Breast epithelium (tissue), 4 donors: Measurements from ENCODE around the gene CELSR3. TPM values are rescaled to one million over a fixed set of nuclear protein-coding genes. Genes with fewer than 3 reads are reported as not detected.
A peak's percentile ranks its signal among the peaks of the same experiment; 100 is the strongest.

ENCODE experiments used
- DNase-seq, 2 donors: peaks; one replicate each; pipeline ENCODE4 v3.0.0-alpha.2; 2019; ENCODE audit warnings: low spot score in 2 of 2
- H3K27ac ChIP-seq, 2 donors: fragments of 200-600 bp; sonication (generic) in 1 of 2; one replicate each; pipeline ENCODE4 v1.5.1; 2016 to 2019; ENCODE audit warnings: mild to moderate bottlenecking in 1 of 2
- H3K27me3 ChIP-seq, 2 donors: fragments of 200-600 bp; sonication (generic) in 1 of 2; one replicate each; pipeline versions ENCODE4 v1.5.1 to v1.6.0; 2017 to 2019; ENCODE audit warnings: control low read depth in 1 of 2, mild to moderate bottlenecking in 1 of 2
- H3K36me3 ChIP-seq: fragments of 200-600 bp; one replicate; pipeline ENCODE4 v1.5.1; 2019
- H3K4me1 ChIP-seq, 2 donors: fragments of 200-600 bp; sonication (generic); one replicate each; pipeline ENCODE4 v1.5.1; 2016 to 2019; ENCODE audit warnings: control low read depth in 1 of 2
- H3K4me3 ChIP-seq, 3 donors: fragments of 200-600 bp; sonication (generic); 1 replicate in 2 of 3; 2 replicates in 1 of 3; pipeline ENCODE4 v1.5.1; 2016 to 2019; ENCODE audit warnings: mild to moderate bottlenecking in 3 of 3, moderate library complexity in 2 of 3
- H3K9me3 ChIP-seq, 2 donors: fragments of 200-600 bp; sonication (generic) in 1 of 2; one replicate each; pipeline ENCODE4 v1.5.1; 2016 to 2019; ENCODE audit warnings: control low read depth in 1 of 2
- POLR2A ChIP-seq: fragments of 450-650 bp; IDR thresholded peaks from one replicate; pipeline ENCODE4 v1.6.1; 2016; ENCODE audit warnings: antibody characterized with exemption, mild to moderate bottlenecking, moderate library complexity
- POLR2AphosphoS5 ChIP-seq, 3 donors: sonication (generic); formaldehyde crosslinking; IDR thresholded peaks; one replicate each; pipeline ENCODE4 v1.6.1; 2017; ENCODE audit warnings: antibody characterized with exemption in 3 of 3
- intact Hi-C: fragments of 100-400 bp; cut with DNase I; formaldehyde crosslinking; loops from one replicate; pipeline ENCODE4 v1.15.1; 2023; ENCODE audit warnings: low total_unique reads
- total RNA-seq, 3 donors: library from RNA; depleted of rRNA; stranded (reverse); fragments of >200 nt; gene quantifications; one replicate each; pipeline ENCODE4 v1.1.0, GENCODE V29; 2016
- TF ChIP-seq, protein P1 (sequence below), 3 donors: fragments of 450-650 bp; IDR thresholded peaks; one replicate each; pipeline ENCODE4 v1.5.1; 2016 to 2017; ENCODE audit warnings: antibody characterized with exemption in 3 of 3, mild to moderate bottlenecking in 3 of 3, moderate library complexity in 3 of 3

CELSR3 gene
- total RNA-seq, 3 donors from 2014 or later: 0.88 to 1.3 (median 1.1) TPM

DNA sequence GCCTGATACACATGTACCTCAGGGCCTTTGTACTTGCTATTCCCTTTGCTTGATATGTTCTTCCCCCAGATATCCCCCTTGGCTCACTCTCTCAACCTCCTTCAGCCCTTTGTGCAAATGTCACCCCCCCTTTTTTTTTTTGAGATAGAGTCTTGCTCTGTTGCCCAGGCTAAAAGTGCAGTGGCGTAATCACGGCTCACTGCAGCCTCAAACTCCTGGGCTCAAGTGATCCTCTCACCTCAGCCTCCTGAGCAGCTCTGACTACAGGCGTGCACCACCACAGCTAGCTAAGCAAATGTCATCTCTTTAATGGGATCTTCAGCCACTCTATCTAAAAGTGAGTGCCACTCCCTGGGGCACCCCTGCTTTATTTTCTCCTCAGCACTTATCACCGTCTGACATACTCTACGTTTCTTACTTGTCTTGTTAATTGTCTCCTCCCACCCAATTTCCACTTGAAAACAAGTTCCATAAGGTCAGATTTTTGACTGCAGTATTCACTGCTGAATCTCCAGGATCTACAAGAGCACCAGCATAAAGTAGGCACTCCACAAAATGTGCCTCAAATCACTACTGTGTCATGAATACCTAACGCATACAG is 39.7 kb upstream of the CELSR3 start:
- Histone ChIP-seq H3K9me3 (no peaks in the 10 kb centered on the region), H3K4me1 (no peaks in the 10 kb centered on the region), H3K27me3 (no peaks in the 10 kb centered on the region), H3K27ac (peak overlapping the region; percentile 10 to 23), H3K4me3 (no peak overlapping the region), H3K36me3 (no peaks in the 10 kb centered on the region)
- no peak for TF ChIP-seq POLR2A
- TF ChIP-seq, protein P1, sequence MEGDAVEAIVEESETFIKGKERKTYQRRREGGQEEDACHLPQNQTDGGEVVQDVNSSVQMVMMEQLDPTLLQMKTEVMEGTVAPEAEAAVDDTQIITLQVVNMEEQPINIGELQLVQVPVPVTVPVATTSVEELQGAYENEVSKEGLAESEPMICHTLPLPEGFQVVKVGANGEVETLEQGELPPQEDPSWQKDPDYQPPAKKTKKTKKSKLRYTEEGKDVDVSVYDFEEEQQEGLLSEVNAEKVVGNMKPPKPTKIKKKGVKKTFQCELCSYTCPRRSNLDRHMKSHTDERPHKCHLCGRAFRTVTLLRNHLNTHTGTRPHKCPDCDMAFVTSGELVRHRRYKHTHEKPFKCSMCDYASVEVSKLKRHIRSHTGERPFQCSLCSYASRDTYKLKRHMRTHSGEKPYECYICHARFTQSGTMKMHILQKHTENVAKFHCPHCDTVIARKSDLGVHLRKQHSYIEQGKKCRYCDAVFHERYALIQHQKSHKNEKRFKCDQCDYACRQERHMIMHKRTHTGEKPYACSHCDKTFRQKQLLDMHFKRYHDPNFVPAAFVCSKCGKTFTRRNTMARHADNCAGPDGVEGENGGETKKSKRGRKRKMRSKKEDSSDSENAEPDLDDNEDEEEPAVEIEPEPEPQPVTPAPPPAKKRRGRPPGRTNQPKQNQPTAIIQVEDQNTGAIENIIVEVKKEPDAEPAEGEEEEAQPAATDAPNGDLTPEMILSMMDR (IDR thresholded peaks at IDR 0.05): no peak
- no peak for TF ChIP-seq POLR2AphosphoS5 (IDR thresholded peaks at IDR 0.05)
- intact Hi-C loops: no loop called here
- DNase-seq: no peak

DNA sequence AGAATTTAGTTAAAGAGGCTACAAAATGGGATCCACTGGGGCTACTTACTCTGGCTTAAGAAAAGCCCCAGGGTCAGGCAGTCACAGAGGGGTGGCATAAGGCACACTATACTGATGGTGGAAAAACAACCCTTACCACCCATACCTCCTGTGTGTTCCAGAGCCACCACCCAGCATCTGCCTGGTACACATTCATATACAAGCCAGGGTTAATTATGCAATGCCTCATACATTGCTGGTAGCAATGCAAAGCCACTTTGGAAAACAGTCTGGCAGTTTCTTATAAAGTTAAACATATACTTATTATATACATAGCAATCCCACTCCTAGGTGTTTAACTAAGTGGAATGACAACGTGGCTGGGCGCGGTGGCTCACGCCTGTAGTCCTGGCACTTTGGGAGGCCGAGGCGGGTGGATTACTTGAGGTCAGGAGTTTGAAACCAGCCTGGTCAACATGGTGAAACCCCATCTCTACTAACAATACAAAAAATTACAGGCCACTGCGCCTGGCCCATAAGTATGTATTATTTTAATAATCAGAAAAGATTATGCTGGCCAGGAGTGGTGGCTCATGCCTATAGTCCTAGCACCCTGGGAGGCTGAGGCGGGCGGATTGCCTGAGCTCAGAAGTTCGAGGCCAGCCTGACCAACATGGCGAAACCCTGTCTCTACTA is 38.2 kb upstream of the CELSR3 start:
- peak overlapping the region in 1 of 2 donors; percentile 21 for H3K27ac ChIP-seq
- no peak for TF ChIP-seq POLR2A
- TF ChIP-seq POLR2AphosphoS5 (IDR thresholded peaks at IDR 0.05): no peak
- TF ChIP-seq, protein P1 (IDR thresholded peaks at IDR 0.05): no peak
- DNase-seq: no peak
- intact Hi-C loops: no loop called here
- no peaks in the 10 kb centered on the region for H3K9me3 ChIP-seq
- no peaks in the 10 kb centered on the region for H3K27me3 ChIP-seq
- peaks cover 0 to 5% of the 10 kb centered on the region in 2 donors for H3K4me1 ChIP-seq
- no peaks in the 10 kb centered on the region for H3K36me3 ChIP-seq
- no peak overlapping the region for H3K4me3 ChIP-seq

DNA sequence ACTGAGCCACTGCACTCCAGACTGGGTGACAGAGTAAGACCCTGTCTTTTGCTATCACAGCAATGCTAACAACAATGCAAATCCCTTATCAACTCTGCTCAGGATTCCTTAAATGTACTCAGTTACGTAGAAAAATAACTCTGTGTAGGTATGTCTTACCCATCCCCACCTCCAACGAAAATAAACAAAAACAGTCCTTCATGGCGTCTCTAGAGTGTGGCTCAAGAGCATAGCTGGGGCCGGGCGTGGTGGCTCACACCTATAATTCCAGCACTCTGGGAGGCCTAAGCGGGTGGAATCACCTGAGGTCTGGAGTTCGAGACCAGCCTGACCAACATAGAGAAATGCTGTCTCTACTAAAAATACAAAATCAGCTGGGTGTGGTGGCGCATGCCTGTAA is 36.2 kb upstream of the CELSR3 start:
- TF ChIP-seq POLR2AphosphoS5 (IDR thresholded peaks at IDR 0.05) (no peak), POLR2A (no peak)
- TF ChIP-seq, protein P1 (IDR thresholded peaks at IDR 0.05): no peak
- no peak overlapping the region for H3K4me3 ChIP-seq
- H3K27ac ChIP-seq: no peak overlapping the region
- no peaks in the 10 kb centered on the region for H3K27me3 ChIP-seq
- intact Hi-C loops: no loop called here
- H3K4me1 ChIP-seq: peaks cover 0 to 5% of the 10 kb centered on the region in 2 donors
- H3K36me3 ChIP-seq: no peaks in the 10 kb centered on the region
- no peak for DNase-seq
- no peaks in the 10 kb centered on the region for H3K9me3 ChIP-seq

DNA sequence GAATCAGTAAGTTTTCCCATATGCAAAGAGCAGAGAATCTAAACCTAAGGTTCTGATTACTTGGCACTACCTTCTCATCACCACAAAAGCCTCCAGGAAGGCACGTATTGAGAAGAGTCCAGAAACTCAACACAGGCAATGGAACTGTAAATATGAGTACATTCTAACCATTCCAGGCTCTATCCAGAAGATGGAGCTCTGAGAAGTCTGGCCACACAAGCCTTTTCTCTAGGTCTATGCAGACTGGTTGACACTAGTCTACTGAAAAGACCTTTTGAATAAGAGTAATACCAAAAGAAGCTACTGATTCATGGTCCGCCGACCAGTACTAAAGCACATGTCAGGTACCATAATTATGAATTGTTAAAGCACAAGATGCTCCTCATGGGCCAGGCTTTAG is 35.3 kb upstream of the CELSR3 start:
- intact Hi-C loops: no loop called here
- TF ChIP-seq POLR2A (no peak), POLR2AphosphoS5 (IDR thresholded peaks at IDR 0.05) (no peak)
- TF ChIP-seq, protein P1 (IDR thresholded peaks at IDR 0.05): no peak
- no peaks in the 10 kb centered on the region for H3K9me3 ChIP-seq
- H3K36me3 ChIP-seq: peaks cover 2% of the 10 kb centered on the region
- no peak overlapping the region for H3K4me3 ChIP-seq
- no peak for DNase-seq
- peak overlapping the region; percentile 6 to 36 for H3K27ac ChIP-seq
- peaks cover 0 to 5% of the 10 kb centered on the region in 2 donors for H3K4me1 ChIP-seq
- H3K27me3 ChIP-seq: no peaks in the 10 kb centered on the region

DNA sequence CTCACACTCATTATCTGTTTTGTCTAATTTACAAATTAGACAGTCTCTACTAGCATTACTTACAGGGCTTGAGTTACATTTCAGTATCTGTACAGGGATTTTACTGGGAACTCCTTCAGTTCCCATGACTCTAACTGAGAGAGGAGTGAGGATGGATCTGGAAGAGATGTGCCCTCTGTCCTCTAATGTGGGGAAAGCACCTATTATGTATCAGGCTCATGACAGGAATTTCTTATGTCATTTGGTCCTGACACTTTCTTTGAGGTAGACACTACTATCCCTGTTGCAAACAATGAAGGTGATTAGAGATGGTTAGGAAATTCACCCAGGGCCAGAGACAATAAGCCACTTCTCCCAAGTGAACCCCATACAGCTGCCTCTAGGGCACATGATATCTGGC is 33.9 kb upstream of the CELSR3 start:
- H3K4me1 ChIP-seq: peaks cover 0 to 13% of the 10 kb centered on the region in 2 donors
- no peaks in the 10 kb centered on the region for H3K9me3 ChIP-seq
- TF ChIP-seq, protein P1 (IDR thresholded peaks at IDR 0.05): no peak
- TF ChIP-seq POLR2AphosphoS5 (IDR thresholded peaks at IDR 0.05) (no peak), POLR2A (no peak)
- intact Hi-C loops: no loop called here
- H3K27me3 ChIP-seq: no peaks in the 10 kb centered on the region
- no peak for DNase-seq
- H3K4me3 ChIP-seq: no peak overlapping the region
- peaks cover 6% of the 10 kb centered on the region for H3K36me3 ChIP-seq
- H3K27ac ChIP-seq: peak overlapping the region; percentile 50 to 82
